Upper lobe of right lung (tissue), 1 donor: ENCODE measurements around the gene GK2. TPM values are rescaled to one million over a fixed set of nuclear protein-coding genes. Genes with fewer than 3 reads are reported as not detected.

Experiments
- ATAC-seq: fragments of 200-7000 bp; cut with Tn5 transposase; one replicate; pipeline ENCODE4 v1.9.1; 2020; ENCODE audit warnings: mild to moderate bottlenecking, moderate library complexity
- DNase-seq: peaks from one replicate; pipeline ENCODE4 v3.0.0-alpha.2; 2020
- H3K27ac ChIP-seq: fragments of 200-600 bp; one replicate; pipeline ENCODE4 v1.8.0; 2022
- H3K27me3 ChIP-seq: fragments of 200-600 bp; one replicate; pipeline ENCODE4 v1.8.0; 2022; ENCODE audit warnings: mild to moderate bottlenecking
- H3K36me3 ChIP-seq: fragments of 200-600 bp; one replicate; pipeline ENCODE4 v1.8.0; 2022
- H3K4me1 ChIP-seq: fragments of 200-600 bp; one replicate; pipeline ENCODE4 v1.8.0; 2022
- H3K4me3 ChIP-seq: fragments of 200-600 bp; one replicate; pipeline ENCODE4 v1.8.0; 2022; ENCODE audit warnings: mild to moderate bottlenecking
- H3K9me3 ChIP-seq: fragments of 200-600 bp; one replicate; pipeline ENCODE4 v1.8.0; 2022
- CTCF ChIP-seq: fragments of 200-600 bp; IDR thresholded peaks from one replicate; pipeline ENCODE4 v1.8.0; 2022; ENCODE audit warnings: antibody characterized with exemption
- intact Hi-C: fragments of 100-400 bp; cut with DNase I; formaldehyde crosslinking; loops from one replicate; pipeline ENCODE4 v1.11.0; 2022
- total RNA-seq: library from RNA; stranded (reverse); fragmentation: NEBNext Ultra II Directional; extraction: Animal tissue kit (Norgen Biotek cat#: 25700); gene quantifications from one replicate; pipeline ENCODE4 v1.2.1, GENCODE V29; 2021
- donor health status: DM: no; HTN: yes; CAD: no; lungs with severe emphysema.

GK2 gene
- total RNA-seq, 1 donor from 2014 or later = not detected

- intact Hi-C loops = no loop called here
- DNase-seq (no peak), ATAC-seq (no peak)
- Histone ChIP-seq H3K4me3 (no peak overlapping the region), H3K27me3 (no peaks in the 10 kb centered on the region), H3K36me3 (no peaks in the 10 kb centered on the region), H3K9me3 (no peaks in the 10 kb centered on the region), H3K4me1 (no peaks in the 10 kb centered on the region), H3K27ac (no peak overlapping the region)
- TF ChIP-seq CTCF = no peak
These were observed 17.6 kb upstream of the GK2 start for GRCh38 chr4:79425586-79425985.

- ATAC-seq (no peak), DNase-seq (no peak)
- no peaks in the 10 kb centered on the region for H3K36me3 ChIP-seq
- no peaks in the 10 kb centered on the region for H3K4me1 ChIP-seq
- no peak overlapping the region for H3K27ac ChIP-seq
- H3K27me3 ChIP-seq = no peaks in the 10 kb centered on the region
- H3K4me3 ChIP-seq = no peak overlapping the region
- no peak for TF ChIP-seq CTCF
- no peaks in the 10 kb centered on the region for H3K9me3 ChIP-seq
- intact Hi-C loops = no loop called here
These were observed 13.5 kb upstream of the GK2 start for GRCh38 chr4:79421483-79421882.

- Histone ChIP-seq H3K27me3 (no peaks in the 10 kb centered on the region), H3K9me3 (no peaks in the 10 kb centered on the region), H3K36me3 (no peaks in the 10 kb centered on the region), H3K4me1 (no peaks in the 10 kb centered on the region), H3K27ac (no peak overlapping the region), H3K4me3 (no peak overlapping the region)
- TF ChIP-seq CTCF = no peak
- DNase-seq = no peak
- no peak for ATAC-seq
- intact Hi-C loops = no loop called here
These were observed 5.9 kb upstream of the GK2 start for GRCh38 chr4:79413886-79414285.

GRCh38 chr4:79413032-79413885 lies 5.2 kb upstream of the GK2 start:
- H3K9me3 ChIP-seq = no peaks in the 10 kb centered on the region
- no peak overlapping the region for H3K4me3 ChIP-seq
- intact Hi-C loops = no loop called here
- ATAC-seq (no peak), DNase-seq (no peak)
- no peak for TF ChIP-seq CTCF
- no peaks in the 10 kb centered on the region for H3K36me3 ChIP-seq
- no peak overlapping the region for H3K27ac ChIP-seq
- no peaks in the 10 kb centered on the region for H3K4me1 ChIP-seq
- no peaks in the 10 kb centered on the region for H3K27me3 ChIP-seq

- intact Hi-C loops = no loop called here
- H3K27ac ChIP-seq = no peak overlapping the region
- H3K9me3 ChIP-seq = no peaks in the 10 kb centered on the region
- no peak overlapping the region for H3K4me3 ChIP-seq
- no peaks in the 10 kb centered on the region for H3K27me3 ChIP-seq
- no peaks in the 10 kb centered on the region for H3K36me3 ChIP-seq
- DNase-seq (no peak), ATAC-seq (no peak)
- no peak for TF ChIP-seq CTCF
- H3K4me1 ChIP-seq = no peaks in the 10 kb centered on the region
These were observed 3.4 kb downstream of the GK2 start for GRCh38 chr4:79404666-79405065.

GRCh38 chr4:79403356-79403755 lies 4.7 kb downstream of the GK2 start:
- no peak for DNase-seq
- intact Hi-C loops = no loop called here
- H3K27me3 ChIP-seq = no peaks in the 10 kb centered on the region
- no peaks in the 10 kb centered on the region for H3K36me3 ChIP-seq
- no peaks in the 10 kb centered on the region for H3K9me3 ChIP-seq
- no peak for TF ChIP-seq CTCF
- no peak for ATAC-seq
- no peak overlapping the region for H3K4me3 ChIP-seq
- H3K4me1 ChIP-seq = no peaks in the 10 kb centered on the region
- no peak overlapping the region for H3K27ac ChIP-seq
